H9 (cell line): ENCODE data around the gene CTDSP2. TPM values are rescaled to one million over a fixed set of nuclear protein-coding genes. Genes with fewer than 3 reads are reported as not detected.

ENCODE experiments used
- DNase-seq: peaks from one replicate; pipeline ENCODE4 v3.0.0-alpha.2; 2017
- H2AFZ ChIP-seq: one replicate; pipeline ENCODE4 v1.6.1; 2013; ENCODE audit warnings: mild to moderate bottlenecking, low read length, control low read depth, moderate library complexity
- H2AK5ac ChIP-seq: 2 replicates; pipeline ENCODE4 v1.6.1; 2013; ENCODE audit warnings: low read length, control low read depth, mixed read lengths; ENCODE audit not compliant: insufficient read length
- H2BK120ac ChIP-seq: one replicate; pipeline ENCODE4 v1.6.1; 2013; ENCODE audit warnings: low read depth, mild to moderate bottlenecking, low read length, control low read depth, inconsistent platforms; ENCODE audit not compliant: poor library complexity, severe bottlenecking
- H2BK12ac ChIP-seq: 2 replicates; pipeline ENCODE4 v1.6.1; 2013; ENCODE audit warnings: low read length, control low read depth, mixed read lengths, low read depth; ENCODE audit not compliant: insufficient read length
- H2BK15ac ChIP-seq: 2 replicates; pipeline ENCODE4 v1.6.1; 2013; ENCODE audit warnings: low read depth, low read length, control low read depth
- H2BK20ac ChIP-seq: one replicate; pipeline ENCODE4 v1.6.1; 2013; ENCODE audit warnings: low read depth, mild to moderate bottlenecking, low read length, control low read depth, inconsistent platforms; ENCODE audit not compliant: poor library complexity, severe bottlenecking
- H2BK5ac ChIP-seq: 2 replicates; pipeline ENCODE4 v1.6.1; 2013; ENCODE audit warnings: low read length, control low read depth, mixed read lengths; ENCODE audit not compliant: insufficient read length
- H3K14ac ChIP-seq: 2 replicates; pipeline ENCODE4 v1.6.1; 2013; ENCODE audit warnings: low read length, control low read depth; ENCODE audit not compliant: insufficient read depth
- H3K18ac ChIP-seq: 2 replicates; pipeline ENCODE4 v1.6.1; 2013; ENCODE audit warnings: low read depth, mild to moderate bottlenecking, mixed read lengths, low read length, control low read depth; ENCODE audit not compliant: insufficient read length
- H3K23ac ChIP-seq: 2 replicates; pipeline ENCODE4 v1.6.1; 2013; ENCODE audit warnings: low read length, control low read depth, mixed read lengths, low read depth; ENCODE audit not compliant: insufficient read length
- H3K23me2 ChIP-seq: 2 replicates; pipeline ENCODE4 v1.6.1; 2013; ENCODE audit warnings: low read depth, mild to moderate bottlenecking, mixed read lengths, low read length, control low read depth; ENCODE audit not compliant: insufficient read length, poor library complexity, severe bottlenecking
- H3K27ac ChIP-seq: 2 replicates; pipeline ENCODE4 v1.5.1; 2013; ENCODE audit warnings: low read length, control low read depth, mixed read lengths, low read depth; ENCODE audit not compliant: insufficient read length
- H3K27me3 ChIP-seq: 2 replicates; pipeline ENCODE4 v1.6.1; 2013; ENCODE audit warnings: low read length, control low read depth, inconsistent platforms; ENCODE audit not compliant: insufficient read depth
- H3K4ac ChIP-seq: 2 replicates; pipeline ENCODE4 v1.6.1; 2013; ENCODE audit warnings: low read depth, mild to moderate bottlenecking, control low read depth, inconsistent platforms, low read length, moderate library complexity
- H3K4me1 ChIP-seq: 2 replicates; pipeline ENCODE4 v1.6.1; 2013; ENCODE audit warnings: low read length, control low read depth, inconsistent platforms; ENCODE audit not compliant: insufficient read depth
- H3K4me2 ChIP-seq: 2 replicates; pipeline ENCODE4 v1.6.1; 2013; ENCODE audit warnings: low read length, control low read depth, mixed read lengths; ENCODE audit not compliant: insufficient read length, insufficient read depth
- H3K56ac ChIP-seq: 2 replicates; pipeline ENCODE4 v1.6.1; 2013; ENCODE audit warnings: low read depth, mild to moderate bottlenecking, mixed read lengths, low read length, control low read depth; ENCODE audit not compliant: insufficient read length
- H3K79me1 ChIP-seq: 2 replicates; pipeline ENCODE4 v1.6.1; 2013; ENCODE audit warnings: low read depth, mild to moderate bottlenecking, moderate library complexity, low read length, control low read depth, inconsistent platforms; ENCODE audit not compliant: insufficient read depth, poor library complexity, severe bottlenecking
- H3K79me2 ChIP-seq: 2 replicates; pipeline ENCODE4 v1.6.1; 2013; ENCODE audit warnings: low read length, control low read depth, inconsistent platforms; ENCODE audit not compliant: insufficient read depth
- H3K9ac ChIP-seq: 2 replicates; pipeline ENCODE4 v1.6.1; 2013; ENCODE audit warnings: low read length, control low read depth, mixed read lengths; ENCODE audit not compliant: insufficient read length; ENCODE audit errors: extremely low read depth
- H3K9me3 ChIP-seq: one replicate; pipeline ENCODE4 v1.6.1; 2013; ENCODE audit warnings: low read depth, low read length, inconsistent platforms; ENCODE audit not compliant: control insufficient read depth
- H3T11ph ChIP-seq: one replicate; pipeline ENCODE4 v1.6.1; 2013; ENCODE audit warnings: mild to moderate bottlenecking, low read length, control low read depth, inconsistent platforms
- H4K20me1 ChIP-seq: one replicate; pipeline ENCODE4 v1.6.1; 2013; ENCODE audit not compliant: control insufficient read depth, insufficient read length, insufficient read depth
- H4K5ac ChIP-seq: 2 replicates; pipeline ENCODE4 v1.6.1; 2013; ENCODE audit warnings: low read depth, mild to moderate bottlenecking, mixed read lengths, low read length, control low read depth; ENCODE audit not compliant: insufficient read length
- H4K8ac ChIP-seq: replicated peaks from 2 replicates; pipeline ENCODE4 v1.6.1; 2013; ENCODE audit warnings: low read length, control low read depth, mixed read lengths, low read depth; ENCODE audit not compliant: insufficient read length
- H4K91ac ChIP-seq: 2 replicates; pipeline ENCODE4 v1.6.1; 2013; ENCODE audit warnings: low read depth, mild to moderate bottlenecking, moderate library complexity, mixed read lengths, low read length, control low read depth; ENCODE audit not compliant: insufficient read length
- H3K27ac Mint-ChIP-seq, 3 experiments: 2 replicates in 2 of 3; 3 replicates in 1 of 3; pipeline ENCODE4 v1.8.0; 2020 to 2021; ENCODE audit warnings: mixed read lengths in 3 of 3, mild to moderate bottlenecking in 1 of 3, moderate library complexity in 1 of 3
- H3K27me3 Mint-ChIP-seq: 2 replicates; pipeline ENCODE4 v1.8.0; 2021; ENCODE audit warnings: low read depth, mild to moderate bottlenecking, moderate library complexity, mixed read lengths
- H3K36me3 Mint-ChIP-seq, 3 experiments: 2 replicates in 2 of 3; 3 replicates in 1 of 3; pipeline ENCODE4 v1.8.0; 2020 to 2021; ENCODE audit warnings: low read depth in 3 of 3, mixed read lengths in 3 of 3; ENCODE audit not compliant: insufficient read depth in 1 of 3
- H3K4me1 Mint-ChIP-seq, 2 experiments: 2 replicates each; pipeline ENCODE4 v1.8.0; 2020; ENCODE audit warnings: mixed read lengths in 2 of 2
- H3K4me3 Mint-ChIP-seq, 2 experiments: 2 replicates in 1 of 2; 3 replicates in 1 of 2; pipeline ENCODE4 v1.8.0; 2020 to 2021; ENCODE audit warnings: mild to moderate bottlenecking in 2 of 2, mixed read lengths in 2 of 2, moderate library complexity in 1 of 2
- H3K9me3 Mint-ChIP-seq, 2 experiments: 2 replicates in 1 of 2; 3 replicates in 1 of 2; pipeline ENCODE4 v1.8.0; 2020; ENCODE audit warnings: mild to moderate bottlenecking in 2 of 2, mixed read lengths in 2 of 2, moderate library complexity in 1 of 2
- WGBS: extraction: QIAGEN DNeasy Blood & Tissue Kit; methylation state at CpG from one replicate; pipeline ENCODE4 v1.1.7; 2013; ENCODE audit warnings: missing lambda C conversion rate, low lambda C conversion rate, mixed read lengths; ENCODE audit not compliant: insufficient read length; ENCODE audit errors: extremely low coverage; 5-methylcytosine and 5-hydroxymethylcytosine counted together
- total RNA-seq: library from RNA; stranded (reverse); gene quantifications from 2 replicates; pipeline ENCODE4 v1.2.1, GENCODE V29; 2021
- TF ChIP-seq, protein P1 (sequence below): fragments of 200-600 bp; sonication (generic); conservative IDR thresholded peaks from 3 replicates; pipeline ENCODE4 v1.8.0; 2021; ENCODE audit warnings: antibody characterized with exemption, mild to moderate bottlenecking

CTDSP2 gene
- total RNA-seq, 1 experiment from 2014 or later, result 103 TPM

DNA sequence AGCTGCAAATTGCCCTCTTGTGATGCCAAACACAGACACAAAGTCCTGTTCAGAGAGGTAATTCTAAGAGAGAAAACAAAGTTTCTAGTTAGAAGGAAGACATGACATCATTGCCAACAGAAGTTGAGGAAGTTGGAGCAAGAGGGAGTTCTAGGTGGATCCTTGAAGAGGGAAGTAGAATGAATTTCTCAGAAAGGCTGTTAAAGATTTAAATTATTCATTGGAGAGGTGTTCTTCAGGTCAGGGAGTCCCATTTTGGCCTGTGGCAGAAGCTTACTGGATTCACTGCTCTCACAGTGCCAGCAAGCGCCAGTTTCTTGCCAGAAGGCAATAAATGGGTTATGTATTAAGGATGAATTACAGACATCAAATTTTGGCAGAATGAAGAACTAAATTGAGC lies 48.6 kb downstream of the CTDSP2 start:
- WGBS, result no CpG with 5 or more reads among the region's 1 CpG
- Histone ChIP-seq H3K18ac (no peak overlapping the region), H3K23ac (no peak overlapping the region), H3K79me2 (no peaks in the 10 kb centered on the region), H4K5ac (no peak overlapping the region), H3K4ac (no peak overlapping the region), H3K4me2 (no peak overlapping the region), H3K9ac (no peak overlapping the region), H3K9me3 (no peaks in the 10 kb centered on the region), H2BK5ac (no peak overlapping the region), H2AFZ (no peak overlapping the region), H2AK5ac (no peak overlapping the region), H2BK15ac (no peak overlapping the region), H2BK12ac (no peak overlapping the region), H2BK120ac (no peak overlapping the region), H3K56ac (no peak overlapping the region), H3K27ac (no peak overlapping the region), H3K14ac (no peak overlapping the region), H3T11ph (no peak overlapping the region), H3K23me2 (no peaks in the 10 kb centered on the region), H4K20me1 (no peaks in the 10 kb centered on the region), H4K91ac (no peak overlapping the region), H3K4me1 (no peaks in the 10 kb centered on the region), H2BK20ac (no peak overlapping the region), H4K8ac (no peak overlapping the region), H3K79me1 (no peaks in the 10 kb centered on the region), H3K27me3 (no peaks in the 10 kb centered on the region)
- no peaks in the 10 kb centered on the region for H3K9me3 Mint-ChIP-seq
- TF ChIP-seq, protein P1, sequence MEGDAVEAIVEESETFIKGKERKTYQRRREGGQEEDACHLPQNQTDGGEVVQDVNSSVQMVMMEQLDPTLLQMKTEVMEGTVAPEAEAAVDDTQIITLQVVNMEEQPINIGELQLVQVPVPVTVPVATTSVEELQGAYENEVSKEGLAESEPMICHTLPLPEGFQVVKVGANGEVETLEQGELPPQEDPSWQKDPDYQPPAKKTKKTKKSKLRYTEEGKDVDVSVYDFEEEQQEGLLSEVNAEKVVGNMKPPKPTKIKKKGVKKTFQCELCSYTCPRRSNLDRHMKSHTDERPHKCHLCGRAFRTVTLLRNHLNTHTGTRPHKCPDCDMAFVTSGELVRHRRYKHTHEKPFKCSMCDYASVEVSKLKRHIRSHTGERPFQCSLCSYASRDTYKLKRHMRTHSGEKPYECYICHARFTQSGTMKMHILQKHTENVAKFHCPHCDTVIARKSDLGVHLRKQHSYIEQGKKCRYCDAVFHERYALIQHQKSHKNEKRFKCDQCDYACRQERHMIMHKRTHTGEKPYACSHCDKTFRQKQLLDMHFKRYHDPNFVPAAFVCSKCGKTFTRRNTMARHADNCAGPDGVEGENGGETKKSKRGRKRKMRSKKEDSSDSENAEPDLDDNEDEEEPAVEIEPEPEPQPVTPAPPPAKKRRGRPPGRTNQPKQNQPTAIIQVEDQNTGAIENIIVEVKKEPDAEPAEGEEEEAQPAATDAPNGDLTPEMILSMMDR, result no peak
- no peaks in the 10 kb centered on the region for H3K27me3 Mint-ChIP-seq
- H3K27ac Mint-ChIP-seq, result peak overlapping the region in 1 of 3 experiments; percentile 57; a peak in 1 of 7 replicates
- H3K4me1 Mint-ChIP-seq, result no peaks in the 10 kb centered on the region
- DNase-seq, result no peak
- H3K4me3 Mint-ChIP-seq, result no peak overlapping the region
- H3K36me3 Mint-ChIP-seq, result peaks cover 16 to 43% (median 34%) of the 10 kb centered on the region in 3 experiments
